HUES6 (cell line): ENCODE data around the gene CYP11A1.

Source experiments
- H3K27ac ChIP-seq: 2 replicates; pipeline ENCODE4 v1.7.0; 2013; ENCODE audit warnings: low read depth, mild to moderate bottlenecking, low read length, inconsistent platforms
- H3K27me3 ChIP-seq: 2 replicates; pipeline ENCODE4 v1.6.1; 2013; ENCODE audit warnings: low read length; ENCODE audit not compliant: control insufficient read depth, insufficient read depth
- H3K36me3 ChIP-seq: 2 replicates; pipeline ENCODE4 v1.6.1; 2013; ENCODE audit warnings: low read length; ENCODE audit not compliant: control insufficient read depth, insufficient read depth
- H3K4me1 ChIP-seq: 2 replicates; pipeline ENCODE4 v1.6.1; 2013; ENCODE audit warnings: low read length; ENCODE audit not compliant: control insufficient read depth, insufficient read depth
- H3K4me3 ChIP-seq: 2 replicates; pipeline ENCODE4 v1.5.1; 2013; ENCODE audit warnings: low read depth, low read length
- H3K9ac ChIP-seq: one replicate; pipeline ENCODE4 v1.6.1; 2013; ENCODE audit warnings: mild to moderate bottlenecking, low read length
- H3K9me3 ChIP-seq: 2 replicates; pipeline ENCODE4 v1.6.1; 2013; ENCODE audit warnings: low read depth, low read length; ENCODE audit not compliant: control insufficient read depth, insufficient read depth

Gene CYP11A1

GRCh38 chr15:74338676-74339075 is 28.8 kb downstream of the CYP11A1 start:
- H3K27ac ChIP-seq = no peak overlapping the region
- no peak overlapping the region for H3K9ac ChIP-seq
- no peaks in the 10 kb centered on the region for H3K36me3 ChIP-seq
- no peak overlapping the region for H3K4me3 ChIP-seq
- no peaks in the 10 kb centered on the region; the same call in 1 of the 2 replicates for H3K4me1 ChIP-seq
- H3K9me3 ChIP-seq = no peaks in the 10 kb centered on the region; the same call in 1 of the 2 replicates
- H3K27me3 ChIP-seq = no peaks in the 10 kb centered on the region

GRCh38 chr15:74337607-74338211 is 29.7 kb downstream of the CYP11A1 start:
- Histone ChIP-seq H3K27me3 (no peaks in the 10 kb centered on the region), H3K4me1 (no peaks in the 10 kb centered on the region; the same call in 1 of the 2 replicates), H3K27ac (no peak overlapping the region), H3K9ac (no peak overlapping the region), H3K9me3 (no peaks in the 10 kb centered on the region; the same call in 1 of the 2 replicates), H3K4me3 (no peak overlapping the region), H3K36me3 (no peaks in the 10 kb centered on the region)

- no peak overlapping the region for H3K27ac ChIP-seq
- no peaks in the 10 kb centered on the region; the same call in 1 of the 2 replicates for H3K4me1 ChIP-seq
- H3K4me3 ChIP-seq = no peak overlapping the region
- no peaks in the 10 kb centered on the region for H3K36me3 ChIP-seq
- no peaks in the 10 kb centered on the region; the same call in 1 of the 2 replicates for H3K9me3 ChIP-seq
- H3K27me3 ChIP-seq = no peaks in the 10 kb centered on the region
- H3K9ac ChIP-seq = no peak overlapping the region
Measured at GRCh38 chr15:74337146-74337545, 30.3 kb downstream of the CYP11A1 start.

DNA sequence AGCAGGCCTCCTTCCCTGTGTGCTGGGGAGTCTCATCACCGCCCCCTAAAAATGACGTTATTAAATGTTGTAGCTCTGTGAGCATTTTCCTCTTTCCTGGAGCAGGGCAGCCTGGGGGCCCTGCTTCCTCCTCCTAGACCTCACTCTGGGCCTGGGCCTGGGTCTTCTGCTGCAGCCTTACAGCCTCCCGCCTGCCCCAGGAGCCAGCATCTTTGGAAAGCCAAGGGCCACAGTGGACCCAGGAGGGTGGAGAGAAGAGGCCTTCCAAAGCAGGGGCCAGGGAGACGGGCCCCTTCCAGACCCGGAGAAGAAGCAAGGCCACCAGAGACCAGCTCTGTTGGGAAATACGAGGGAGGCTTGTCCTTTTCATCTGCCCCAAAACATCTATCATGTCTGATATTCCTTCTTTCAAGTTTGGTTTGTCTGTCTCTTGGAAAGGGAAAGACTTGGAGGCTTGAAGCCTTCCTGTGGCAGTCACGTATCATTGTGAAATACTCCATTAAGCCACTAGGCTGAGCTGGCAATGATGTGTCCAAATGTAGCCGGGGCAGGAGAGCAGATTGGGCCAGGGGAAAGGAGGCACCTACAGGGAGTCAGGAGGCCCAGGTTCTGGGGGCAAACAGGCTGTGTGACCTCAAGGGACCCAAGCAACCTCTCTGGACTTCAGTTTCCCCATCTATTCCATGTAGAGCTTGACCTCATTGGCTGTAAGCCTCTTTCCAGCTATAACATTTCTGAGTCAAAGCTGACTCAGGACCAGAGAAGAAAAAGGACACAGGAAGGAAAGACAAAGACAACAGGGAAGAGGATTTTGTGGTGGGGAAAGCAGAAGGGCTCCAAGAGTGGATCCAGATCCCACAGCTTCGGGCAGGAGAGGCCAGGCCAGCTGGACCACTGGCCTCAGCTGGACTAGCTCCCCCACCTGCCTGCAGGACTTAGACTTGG is 31.1 kb downstream of the CYP11A1 start:
- H3K36me3 ChIP-seq = no peaks in the 10 kb centered on the region
- no peaks in the 10 kb centered on the region; the same call in 1 of the 2 replicates for H3K9me3 ChIP-seq
- no peak overlapping the region for H3K9ac ChIP-seq
- H3K27ac ChIP-seq = no peak overlapping the region
- H3K27me3 ChIP-seq = no peaks in the 10 kb centered on the region
- H3K4me3 ChIP-seq = no peak overlapping the region
- H3K4me1 ChIP-seq = no peaks in the 10 kb centered on the region; the same call in 1 of the 2 replicates

DNA sequence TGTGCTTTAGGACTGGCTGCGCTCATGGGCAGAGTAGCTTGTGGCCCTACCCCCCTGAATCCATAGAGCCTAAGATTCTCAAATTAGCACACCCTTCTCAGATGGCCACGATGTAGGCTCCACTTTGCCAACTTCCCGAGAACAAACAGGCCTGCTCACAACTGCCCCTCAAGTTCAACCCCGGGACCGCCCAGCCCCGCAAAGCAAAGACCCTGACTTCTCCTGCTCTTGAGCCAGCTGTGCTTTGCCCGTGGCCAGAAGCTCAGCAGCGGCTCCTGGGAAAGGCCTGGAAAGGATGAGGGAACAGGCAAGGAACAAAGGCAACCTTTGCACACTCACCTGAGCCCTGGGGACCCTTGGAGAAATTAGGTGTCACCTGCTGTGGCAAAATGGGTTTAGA is 32.0 kb downstream of the CYP11A1 start:
- Histone ChIP-seq H3K9me3 (no peaks in the 10 kb centered on the region; the same call in 1 of the 2 replicates), H3K9ac (no peak overlapping the region), H3K4me1 (no peaks in the 10 kb centered on the region; the same call in 1 of the 2 replicates), H3K27me3 (no peaks in the 10 kb centered on the region), H3K4me3 (no peak overlapping the region), H3K36me3 (no peaks in the 10 kb centered on the region), H3K27ac (no peak overlapping the region)

DNA sequence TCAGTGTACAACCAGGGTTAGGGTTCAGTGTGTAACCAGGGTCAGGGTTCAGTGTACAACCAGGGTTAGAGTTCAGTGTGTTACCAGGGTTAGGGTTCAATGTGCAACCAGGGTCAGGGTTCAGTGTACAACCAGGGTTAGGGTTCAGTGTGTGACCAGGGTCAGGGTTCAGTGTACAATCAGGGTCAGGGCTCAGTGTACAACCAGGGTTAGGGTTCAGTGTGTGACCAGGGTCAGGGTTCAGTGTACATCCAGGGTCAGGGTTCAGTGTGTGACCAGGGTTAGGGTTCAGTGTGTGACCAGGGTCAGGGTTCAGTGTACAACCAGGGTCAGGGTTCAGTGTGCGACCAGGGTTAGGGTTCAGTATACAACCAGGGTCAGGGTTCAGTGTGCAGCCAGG is 33.3 kb downstream of the CYP11A1 start:
- Histone ChIP-seq H3K4me1 (no peaks in the 10 kb centered on the region; the same call in 1 of the 2 replicates), H3K27me3 (no peaks in the 10 kb centered on the region), H3K27ac (no peak overlapping the region), H3K9ac (no peak overlapping the region), H3K9me3 (no peaks in the 10 kb centered on the region; the same call in 1 of the 2 replicates), H3K36me3 (no peaks in the 10 kb centered on the region), H3K4me3 (no peak overlapping the region)

GRCh38 chr15:74333662-74334061 is 33.8 kb downstream of the CYP11A1 start:
- Histone ChIP-seq H3K27me3 (no peaks in the 10 kb centered on the region), H3K36me3 (no peaks in the 10 kb centered on the region), H3K9ac (no peak overlapping the region), H3K27ac (no peak overlapping the region), H3K9me3 (no peaks in the 10 kb centered on the region; the same call in 1 of the 2 replicates), H3K4me1 (peaks cover 2% of the 10 kb centered on the region; the same call in 1 of the 2 replicates), H3K4me3 (no peak overlapping the region)

GRCh38 chr15:74333093-74333492 is 34.4 kb downstream of the CYP11A1 start:
- Histone ChIP-seq H3K4me3 (no peak overlapping the region), H3K36me3 (no peaks in the 10 kb centered on the region), H3K27ac (no peak overlapping the region), H3K9me3 (no peaks in the 10 kb centered on the region; the same call in 1 of the 2 replicates), H3K27me3 (no peaks in the 10 kb centered on the region), H3K9ac (no peak overlapping the region), H3K4me1 (peaks cover 7% of the 10 kb centered on the region; the same call in 1 of the 2 replicates)

DNA sequence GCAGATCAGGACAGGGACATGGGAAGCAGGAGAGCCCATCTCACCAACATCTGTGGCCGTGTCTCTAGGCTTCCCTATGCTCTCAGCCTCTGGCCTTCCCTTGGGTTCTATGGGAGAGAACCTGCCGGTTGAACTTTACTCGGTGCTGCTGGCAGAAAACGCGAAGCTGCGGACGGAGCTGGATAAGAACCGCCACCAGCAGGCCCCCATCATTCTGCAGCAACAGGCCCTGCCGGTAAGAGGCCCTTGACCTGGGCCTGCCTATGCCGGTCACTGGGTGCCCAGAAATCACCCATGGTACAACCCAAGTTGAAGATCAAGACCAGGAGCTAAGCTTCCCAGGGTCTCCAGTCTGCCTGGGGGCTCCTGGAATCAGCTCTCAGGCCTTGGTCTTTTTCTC is 34.8 kb downstream of the CYP11A1 start:
- Histone ChIP-seq H3K4me3 (no peak overlapping the region), H3K27ac (no peak overlapping the region), H3K9me3 (no peaks in the 10 kb centered on the region; the same call in 1 of the 2 replicates)

DNA sequence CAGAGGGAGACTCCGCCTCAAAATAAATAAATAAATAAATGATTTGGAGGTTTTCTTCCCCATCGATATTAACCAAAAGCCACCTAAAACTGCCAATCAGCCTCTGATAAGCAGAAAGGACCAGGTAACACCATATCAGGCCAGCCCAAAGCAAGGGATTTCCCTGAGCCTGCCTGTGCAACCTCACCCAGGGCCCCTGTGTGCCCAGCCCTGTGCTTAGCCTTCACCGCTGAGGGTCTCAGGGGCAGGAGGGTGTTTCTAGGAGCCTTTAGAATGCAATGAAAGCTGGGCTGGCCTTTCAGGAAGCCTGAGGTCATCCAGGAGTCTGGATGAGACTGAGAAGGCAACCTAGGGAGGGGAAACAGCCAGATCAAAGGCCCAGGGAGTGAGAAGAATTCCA is 35.4 kb downstream of the CYP11A1 start:
- Histone ChIP-seq H3K27me3 (no peaks in the 10 kb centered on the region), H3K27ac (no peak overlapping the region), H3K9ac (no peak overlapping the region), H3K36me3 (no peaks in the 10 kb centered on the region), H3K9me3 (no peaks in the 10 kb centered on the region; the same call in 1 of the 2 replicates), H3K4me1 (peaks cover 9% of the 10 kb centered on the region), H3K4me3 (no peak overlapping the region)

More for the DNA sequence above, 34.8 kb downstream of the CYP11A1 start:
- Histone ChIP-seq H3K27me3 (no peaks in the 10 kb centered on the region), H3K36me3 (no peaks in the 10 kb centered on the region), H3K9ac (no peak overlapping the region), H3K4me1 (peaks cover 8% of the 10 kb centered on the region; the same call in 1 of the 2 replicates)
